Heart left ventricle (tissue), 16 donors: ENCODE results near the gene METTL4. TPM values are rescaled to one million over a fixed set of nuclear protein-coding genes. Genes with fewer than 3 reads are reported as not detected.

Experiments used
- ATAC-seq, 4 donors: fragments of 200-7000 bp; cut with Tn5 transposase; one replicate each; pipeline ENCODE4 v1.9.1; 2020 to 2022; ENCODE audit warnings: moderate library complexity in 4 of 4, mild to moderate bottlenecking in 3 of 4, moderate number of reproducible peaks in 1 of 4
- DNase-seq, 5 donors: peaks; one replicate each; pipeline ENCODE4 v3.0.0-alpha.2; 2020
- H3K27ac ChIP-seq, 12 donors: fragments of 200-600 bp; sonication (generic) in 4 of 12; one replicate each; pipeline versions ENCODE4 v1.5.0 to v1.8.0; 2016 to 2022; ENCODE audit warnings: mild to moderate bottlenecking in 2 of 12
- H3K27me3 ChIP-seq, 9 donors: fragments of 200-600 bp; sonication (generic) in 2 of 9; one replicate each; pipeline versions ENCODE4 v1.5.1 to v1.8.0; 2016 to 2022; ENCODE audit warnings: mild to moderate bottlenecking in 3 of 9
- H3K36me3 ChIP-seq, 9 donors: fragments of 200-600 bp; sonication (generic) in 2 of 9; one replicate each; pipeline versions ENCODE4 v1.5.0 to v1.8.0; 2018 to 2022; ENCODE audit warnings: mild to moderate bottlenecking in 2 of 9
- H3K4me1 ChIP-seq, 12 donors: fragments of 200-600 bp; sonication (generic) in 4 of 12; one replicate each; pipeline versions ENCODE4 v1.5.0 to v1.8.0; 2016 to 2022; ENCODE audit warnings: mild to moderate bottlenecking in 3 of 12
- H3K4me3 ChIP-seq, 12 donors: fragments of 200-600 bp; sonication (generic) in 4 of 12; one replicate each; pipeline versions ENCODE4 v1.5.0 to v1.8.0; 2017 to 2022; ENCODE audit warnings: mild to moderate bottlenecking in 9 of 12, moderate library complexity in 4 of 12
- H3K9me3 ChIP-seq, 12 donors: fragments of 200-600 bp; sonication (generic) in 4 of 12; one replicate each; pipeline versions ENCODE4 v1.5.0 to v1.8.0; 2016 to 2022; ENCODE audit warnings: mild to moderate bottlenecking in 1 of 12
- POLR2A ChIP-seq, 2 donors: fragments of 450-650 bp; IDR thresholded peaks; one replicate each; pipeline ENCODE4 v1.6.1; 2017; ENCODE audit warnings: antibody characterized with exemption in 2 of 2, mild to moderate bottlenecking in 2 of 2, moderate library complexity in 2 of 2
- WGBS, 4 donors: extraction: QIAGEN DNeasy Blood & Tissue Kit in 2 of 4; methylation state at CpG; one replicate each; pipeline versions ENCODE4 v1.1.5 to v1.1.7; 2013 to 2018; 5-methylcytosine and 5-hydroxymethylcytosine counted together
- intact Hi-C, 10 donors: fragments of 100-400 bp; cut with DNase I; formaldehyde crosslinking; loops; one replicate each; pipeline versions ENCODE4 v1.11.1 to v1.14.2; 2022
- polyA plus RNA-seq, 2 donors: library from polyadenylated mRNA; stranded (reverse); fragments of 200-250 nt; gene quantifications; one replicate each; pipeline ENCODE4 v1.2.3, GENCODE V29; 2013
- total RNA-seq, 9 donors: library from RNA; depleted of rRNA in 2 of 9; stranded (reverse); fragments of >200 nt in 2 of 9; fragmentation: NEBNext Ultra II Directional in 3 of 9; extraction: Animal tissue kit (Norgen Biotek cat#: 25700) in 3 of 9; gene quantifications; one replicate each; pipeline versions ENCODE4 v1.1.0 to v1.2.4, GENCODE V29; 2016 to 2023
- TF ChIP-seq, protein P1 (sequence below), 12 donors: fragments of 200-600 bp; sonication (generic) in 4 of 12; IDR thresholded peaks; one replicate each; pipeline versions ENCODE4 v1.5.0 to v1.8.0; 2018 to 2022; ENCODE audit warnings: antibody characterized with exemption in 12 of 12, mild to moderate bottlenecking in 5 of 12
- donor health status: ischemic (EF 13 %, LVEDD 7.1; RV severe dilation, severe dysfunction).
- donor health status: healthy with polysubstance abuse.
- donor health status: DM: no; HTN: yes; CAD: no.
- donor health status: DM: no; HTN: no; CAD: no.
- donor health status: ischemic (EF 25% LVEDD 6.9; RV normal size, moderate dysfunction).
- donor health status: ischemic (EF 25% LVEDD 5.7; RV mildly dilated, moderate dysfunction).
- donor health status: healthy.
- donor health status: DM: yes; HTN: yes; CAD: no.
- donor health status: ischemic (EF 35%, LVEDD 5.7; RV mildly dilated, moderate dysfunction).
- donor health status: nonischemic (EF 11% LVEDD 7.7; RV severe dilation, severe dysfunction).
- donor health status: DM: yes; HTN: yes; CAD: no.
- donor health status: PGD.
- donor health status: ischemic (EF 29% LVEDD 5.4; RV normal size, mild dysfunction).
- donor health status: nonischemic (EF 23%, LVEDD 6.1; RV moderate dilation, normal function).

METTL4 gene
- total and polyA plus RNA-seq, 11 donors, result 3.1 to 10.3 (median 5.8) TPM

DNA sequence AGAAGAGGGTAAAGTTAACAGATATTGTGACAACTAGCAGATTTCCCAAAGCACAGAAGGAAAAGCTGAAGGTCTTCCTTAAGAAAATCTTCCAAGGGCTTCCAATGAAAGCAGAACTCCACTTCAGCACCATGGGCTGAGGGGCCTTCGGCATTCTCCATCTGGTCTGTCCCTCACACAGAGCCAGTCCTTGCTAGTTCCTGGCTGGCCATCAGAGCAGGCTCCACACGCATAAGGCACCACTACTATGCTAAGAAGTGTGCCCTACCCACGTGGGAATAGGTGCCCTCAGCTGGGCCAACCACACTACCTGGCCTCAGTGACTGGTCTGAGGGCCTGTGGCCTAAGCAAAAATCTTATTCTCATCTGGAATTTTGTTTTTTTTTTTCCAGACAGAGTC, 73.5 kb downstream of the METTL4 start:
- Histone ChIP-seq H3K4me1 (no peaks in the 10 kb centered on the region), H3K4me3 (no peak overlapping the region), H3K9me3 (no peaks in the 10 kb centered on the region), H3K27ac (no peak overlapping the region), H3K36me3 (no peaks in the 10 kb centered on the region), H3K27me3 (no peaks in the 10 kb centered on the region)
- 68 to 74% (median 70%) methylated on average over 3 of the region's 3 CpGs for WGBS, 4 donors
- ATAC-seq (no peak), DNase-seq (no peak)
- TF ChIP-seq POLR2A (IDR thresholded peaks at IDR 0.05), result no peak
- TF ChIP-seq, protein P1, sequence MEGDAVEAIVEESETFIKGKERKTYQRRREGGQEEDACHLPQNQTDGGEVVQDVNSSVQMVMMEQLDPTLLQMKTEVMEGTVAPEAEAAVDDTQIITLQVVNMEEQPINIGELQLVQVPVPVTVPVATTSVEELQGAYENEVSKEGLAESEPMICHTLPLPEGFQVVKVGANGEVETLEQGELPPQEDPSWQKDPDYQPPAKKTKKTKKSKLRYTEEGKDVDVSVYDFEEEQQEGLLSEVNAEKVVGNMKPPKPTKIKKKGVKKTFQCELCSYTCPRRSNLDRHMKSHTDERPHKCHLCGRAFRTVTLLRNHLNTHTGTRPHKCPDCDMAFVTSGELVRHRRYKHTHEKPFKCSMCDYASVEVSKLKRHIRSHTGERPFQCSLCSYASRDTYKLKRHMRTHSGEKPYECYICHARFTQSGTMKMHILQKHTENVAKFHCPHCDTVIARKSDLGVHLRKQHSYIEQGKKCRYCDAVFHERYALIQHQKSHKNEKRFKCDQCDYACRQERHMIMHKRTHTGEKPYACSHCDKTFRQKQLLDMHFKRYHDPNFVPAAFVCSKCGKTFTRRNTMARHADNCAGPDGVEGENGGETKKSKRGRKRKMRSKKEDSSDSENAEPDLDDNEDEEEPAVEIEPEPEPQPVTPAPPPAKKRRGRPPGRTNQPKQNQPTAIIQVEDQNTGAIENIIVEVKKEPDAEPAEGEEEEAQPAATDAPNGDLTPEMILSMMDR (IDR thresholded peaks at IDR 0.05), result no peak
- intact Hi-C loops, result no loop called here

DNA sequence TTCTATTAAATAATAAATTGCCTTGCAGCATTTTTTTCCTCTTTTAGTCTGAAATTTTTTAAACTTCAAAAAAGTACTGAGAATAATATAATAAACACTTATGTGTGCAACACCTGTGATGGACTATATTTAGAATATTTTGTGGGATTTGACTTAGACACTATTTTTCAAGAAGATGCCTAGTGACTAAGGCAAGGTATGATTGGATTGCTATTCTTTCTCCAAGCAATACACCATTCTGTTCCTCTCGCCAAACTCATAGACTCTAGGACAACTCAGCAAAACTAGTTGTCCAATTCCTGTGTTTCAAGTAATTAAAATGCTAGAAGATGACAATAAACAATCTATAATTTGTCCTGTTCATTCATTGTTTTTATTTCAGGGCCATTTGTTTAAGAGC, 75.9 kb downstream of the METTL4 start:
- TF ChIP-seq, protein P1 (IDR thresholded peaks at IDR 0.05), result no peak
- TF ChIP-seq POLR2A (IDR thresholded peaks at IDR 0.05), result no peak
- Histone ChIP-seq H3K27me3 (no peaks in the 10 kb centered on the region), H3K27ac (no peak overlapping the region), H3K4me3 (no peak overlapping the region), H3K36me3 (no peaks in the 10 kb centered on the region), H3K4me1 (no peaks in the 10 kb centered on the region), H3K9me3 (no peaks in the 10 kb centered on the region)
- no peak for ATAC-seq
- WGBS, 4 donors, result 91 to 95% (median 95%) methylated on average over 1 of the region's 1 CpG
- intact Hi-C loops, result no loop called here
- no peak for DNase-seq

- intact Hi-C loops, result no loop called here
- Histone ChIP-seq H3K9me3 (no peaks in the 10 kb centered on the region), H3K27ac (no peak overlapping the region), H3K4me3 (no peak overlapping the region), H3K36me3 (no peaks in the 10 kb centered on the region), H3K27me3 (no peaks in the 10 kb centered on the region), H3K4me1 (no peaks in the 10 kb centered on the region)
- ATAC-seq, result no peak
- TF ChIP-seq, protein P1 (IDR thresholded peaks at IDR 0.05), result no peak
- no peak for TF ChIP-seq POLR2A (IDR thresholded peaks at IDR 0.05)
- DNase-seq, result no peak
- WGBS, 4 donors, result 64 to 72% (median 71%) methylated on average over 4 of the region's 4 CpGs
Measured at GRCh38 chr18:2494921-2495320, 76.4 kb downstream of the METTL4 start.

Other genes with a start within 250 kb of the METTL4 start
- 1 to 10 TPM in 2 of 9 donors, under 1 TPM in 6, not detected in 1; 0.09 to 5.0 (median 0.43) TPM for gene NDC80, start 52 bp upstream of the METTL4 start, total RNA-seq
- under 1 TPM; 0.28 to 0.34 TPM for gene NDC80, start 52 bp upstream of the METTL4 start, polyA plus RNA-seq
- 10 to 100 TPM; 22.9 to 45.9 (median 31.3) TPM for gene SMCHD1, start 84.2 kb upstream of the METTL4 start, total RNA-seq
- gene SMCHD1, start 84.2 kb upstream of the METTL4 start, polyA plus RNA-seq, result 10 to 100 TPM in 1 of 2 donors, 1 to 10 TPM in 1; 5.7 to 13.8 TPM